Common myeloid progenitor, CD34-positive (primary cell): ENCODE results near the gene FAM117B.

Experiments
- CTCF ChIA-PET: fragments of 350-600 bp; sonication (Branson Sonifier 250); formaldehyde crosslinking; loops from one replicate; lab custom pipeline; 2021; ENCODE audit warnings: antibody characterized with exemption; lab: Charles Lee
- POLR2A ChIA-PET: fragments of 350-600 bp; sonication (Branson Sonifier 250); formaldehyde crosslinking; loops from one replicate; lab custom pipeline; 2021; ENCODE audit warnings: antibody characterized with exemption; lab: Charles Lee
- DNase-seq, 3 donors: peaks; one replicate each; pipeline versions ENCODE4 v3.0.0 to v3.0.0-alpha.2; 2013
- H3K27ac ChIP-seq, 2 experiments: 1 replicate in 1 of 2; 2 replicates in 1 of 2; pipeline ENCODE4 v1.7.0; 2013; ENCODE audit warnings: inconsistent platforms in 2 of 2, low read length in 2 of 2, mild to moderate bottlenecking in 2 of 2, low read depth in 1 of 2, moderate library complexity in 1 of 2; ENCODE audit not compliant: severe bottlenecking in 2 of 2, insufficient read depth in 1 of 2, poor library complexity in 1 of 2
- H3K27me3 ChIP-seq, 5 experiments: replicated peaks in 2 of 5; 1 replicate in 3 of 5; 2 replicates in 2 of 5; pipeline versions ENCODE4 v1.6.1 to v1.7.0; 2013; ENCODE audit warnings: low read length in 4 of 5, mild to moderate bottlenecking in 2 of 5, moderate library complexity in 2 of 5, inconsistent platforms in 1 of 5; ENCODE audit not compliant: insufficient read depth in 5 of 5, control insufficient read depth in 4 of 5
- H3K36me3 ChIP-seq, 4 experiments: 1 replicate in 2 of 4; 2 replicates in 2 of 4; pipeline versions ENCODE4 v1.6.1 to v1.7.0; 2013; ENCODE audit warnings: low read length in 3 of 4, control low read depth in 1 of 4, mild to moderate bottlenecking in 1 of 4; ENCODE audit not compliant: control insufficient read depth in 4 of 4, insufficient read depth in 4 of 4
- H3K4me1 ChIP-seq, 4 experiments: 1 replicate in 3 of 4; 2 replicates in 1 of 4; pipeline versions ENCODE4 v1.6.1 to v1.7.1; 2013; ENCODE audit warnings: low read length in 3 of 4, mild to moderate bottlenecking in 3 of 4, control low read depth in 1 of 4, inconsistent platforms in 1 of 4, moderate library complexity in 1 of 4; ENCODE audit not compliant: control insufficient read depth in 4 of 4, insufficient read depth in 4 of 4; ENCODE audit errors: control extremely low read depth in 1 of 4
- H3K4me3 ChIP-seq, 7 experiments: 1 replicate in 4 of 7; 2 replicates in 3 of 7; pipeline versions ENCODE4 v1.5.1 to v1.7.0; 2013; ENCODE audit warnings: mild to moderate bottlenecking in 7 of 7, low read length in 6 of 7, moderate library complexity in 6 of 7, inconsistent platforms in 2 of 7, low read depth in 2 of 7, control low read depth in 1 of 7; ENCODE audit not compliant: insufficient read depth in 4 of 7, control insufficient read depth in 1 of 7; ENCODE audit errors: extremely low read depth in 1 of 7
- H3K9me3 ChIP-seq, 5 experiments: 1 replicate in 4 of 5; 2 replicates in 1 of 5; pipeline versions ENCODE4 v1.6.1 to v1.7.1; 2013; ENCODE audit warnings: low read length in 4 of 5, mild to moderate bottlenecking in 2 of 5, inconsistent platforms in 1 of 5, low read depth in 1 of 5, moderate library complexity in 1 of 5; ENCODE audit not compliant: control insufficient read depth in 4 of 5, insufficient read depth in 2 of 5; ENCODE audit errors: control extremely low read depth in 1 of 5
- WGBS: methylation state at CpG from one replicate; pipeline ENCODE4 v1.1.5; 2013; ENCODE audit not compliant: insufficient coverage; 5-methylcytosine and 5-hydroxymethylcytosine counted together

Gene FAM117B

DNA sequence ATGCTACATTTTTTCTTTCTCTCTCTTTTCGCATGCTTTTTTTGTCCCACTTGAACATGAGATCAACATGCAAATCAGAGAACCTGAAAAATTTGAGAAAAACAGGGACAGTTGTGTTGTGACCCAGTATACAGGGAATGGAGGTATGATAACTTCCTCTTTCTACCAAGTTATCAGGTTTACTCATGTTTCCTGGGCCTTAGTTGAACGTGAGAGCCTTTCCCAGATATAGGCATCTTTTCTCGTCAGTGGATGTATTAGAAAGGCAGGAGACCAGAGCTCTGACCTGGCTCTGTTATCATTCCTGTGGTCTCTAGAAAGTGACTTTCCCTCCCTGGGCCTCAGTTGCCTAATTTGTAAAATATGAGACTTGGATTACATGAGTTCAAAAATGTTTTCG, 30.1 kb upstream of the FAM117B start:
- Histone ChIP-seq H3K27me3 (no peaks in the 10 kb centered on the region), H3K36me3 (no peaks in the 10 kb centered on the region), H3K4me3 (no peak overlapping the region), H3K9me3 (no peaks in the 10 kb centered on the region), H3K27ac (no peak overlapping the region), H3K4me1 (peaks cover 0 to 14% (median 3%) of the 10 kb centered on the region in 4 experiments)
- WGBS = 100% methylated on average over 1 of the region's 4 CpGs
- CTCF ChIA-PET = no interaction called here
- POLR2A ChIA-PET = no interaction called here
- peak; percentile 21 to 55 (median 44) for DNase-seq

DNA sequence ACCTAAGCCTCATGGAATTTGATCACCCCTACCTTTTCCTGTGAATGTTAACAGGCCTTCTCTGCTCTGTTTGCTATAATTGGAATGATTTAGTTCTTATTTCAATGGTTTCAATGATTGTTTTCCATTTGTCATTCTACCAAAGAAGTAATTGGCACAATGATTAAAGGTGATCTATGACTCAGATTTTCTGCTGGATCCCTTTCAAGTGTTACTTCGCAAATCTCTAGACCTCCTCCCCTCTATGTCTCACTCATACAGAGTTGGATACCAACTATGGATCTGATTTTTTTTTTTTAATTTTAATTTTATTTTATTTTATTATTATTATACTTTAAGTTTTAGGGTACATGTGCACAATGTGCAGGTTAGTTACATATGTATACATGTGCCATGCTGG, 29.6 kb upstream of the FAM117B start:
- POLR2A ChIA-PET = no interaction called here
- CTCF ChIA-PET = no interaction called here
- WGBS = no CpG with 5 or more reads among the region's 1 CpG
- H3K4me3 ChIP-seq = no peak overlapping the region
- H3K27me3 ChIP-seq = no peaks in the 10 kb centered on the region
- DNase-seq = peak in 1 of 3 donors; percentile 26
- H3K27ac ChIP-seq = no peak overlapping the region
- H3K4me1 ChIP-seq = peaks cover 0 to 18% (median 3%) of the 10 kb centered on the region in 4 experiments
- no peaks in the 10 kb centered on the region for H3K9me3 ChIP-seq
- H3K36me3 ChIP-seq = no peaks in the 10 kb centered on the region

DNA sequence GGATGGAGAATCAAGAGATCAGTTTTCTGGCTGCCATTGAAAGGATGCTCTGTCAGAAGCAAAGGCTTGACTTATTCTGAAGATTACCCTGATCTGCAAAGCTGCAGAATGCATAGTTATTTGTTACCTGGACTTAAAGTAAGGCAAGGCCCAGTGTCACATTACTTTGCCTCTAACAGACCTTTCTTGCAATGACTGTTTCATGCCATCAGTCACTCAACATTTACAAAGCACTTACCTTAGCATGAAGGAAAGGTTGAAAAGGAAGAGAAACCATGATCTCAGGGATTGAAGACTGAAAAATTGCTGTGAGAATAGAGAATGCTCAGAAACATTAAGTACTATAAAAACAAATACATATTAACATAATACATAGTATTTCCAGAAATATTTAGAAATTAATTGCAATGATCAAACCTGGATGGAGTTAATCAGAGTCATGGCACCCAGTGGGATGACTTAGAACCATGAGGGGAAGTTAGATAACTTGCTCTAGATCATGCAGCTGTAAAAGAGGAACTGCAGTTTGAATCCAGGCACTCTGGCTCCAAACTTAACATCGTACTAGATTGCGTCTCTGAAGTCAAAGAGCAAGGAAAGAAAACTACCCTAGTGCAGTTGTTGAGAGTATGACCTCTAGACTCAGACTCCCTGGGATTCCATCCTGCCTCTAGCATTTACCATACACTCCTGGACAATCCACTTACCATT, 26.5 kb upstream of the FAM117B start:
- no peaks in the 10 kb centered on the region for H3K9me3 ChIP-seq
- no peak overlapping the region for H3K27ac ChIP-seq
- 0% methylated on average over 2 of the region's 2 CpGs for WGBS
- POLR2A ChIA-PET = no interaction called here
- peak; percentile 44 to 87 (median 84) for DNase-seq
- H3K4me3 ChIP-seq = no peak overlapping the region
- no peaks in the 10 kb centered on the region for H3K27me3 ChIP-seq
- CTCF ChIA-PET = no interaction called here
- H3K36me3 ChIP-seq = no peaks in the 10 kb centered on the region
- peaks cover 0 to 18% (median 3%) of the 10 kb centered on the region in 4 experiments for H3K4me1 ChIP-seq

DNA sequence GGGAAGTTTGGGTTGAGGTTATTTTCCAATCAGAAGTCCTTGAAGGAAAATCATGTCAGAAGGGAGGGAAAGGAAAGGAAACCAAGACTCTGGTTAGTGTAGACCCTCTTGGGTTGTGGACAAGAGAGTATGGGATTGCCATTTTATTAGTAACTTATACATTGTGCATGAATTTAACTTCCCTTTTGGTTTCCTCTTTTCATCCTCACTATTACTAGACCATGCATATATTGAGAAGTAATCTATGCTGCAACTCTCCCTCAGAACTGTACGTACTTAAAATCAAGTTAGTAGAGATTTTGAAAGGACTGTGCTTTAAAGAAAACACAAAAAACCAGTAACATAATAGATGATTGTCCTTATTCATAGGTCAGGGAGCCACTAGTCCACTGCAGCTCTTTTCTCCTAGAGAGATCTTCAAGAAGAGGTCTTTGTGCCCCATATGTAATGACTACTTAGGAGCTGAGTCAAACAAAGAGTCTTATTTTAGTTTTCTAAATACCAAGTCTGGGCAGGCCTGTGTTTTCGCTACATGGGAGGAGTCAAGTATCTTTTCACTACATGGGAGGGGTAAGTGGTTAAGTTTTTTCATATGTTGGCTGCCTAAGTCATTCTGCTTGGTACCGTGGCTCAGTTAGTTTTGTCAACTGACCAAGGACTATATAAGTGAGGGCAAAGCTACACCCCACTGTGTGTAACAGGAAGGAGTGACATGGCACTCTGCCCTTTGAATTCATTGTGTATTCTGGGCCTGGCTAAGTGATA, 25.2 kb upstream of the FAM117B start:
- 89% methylated on average over 2 of the region's 3 CpGs for WGBS
- DNase-seq = peak in 1 of 3 donors; percentile 28
- Histone ChIP-seq H3K27me3 (no peaks in the 10 kb centered on the region), H3K9me3 (no peaks in the 10 kb centered on the region), H3K4me1 (peaks cover 0 to 18% (median 2%) of the 10 kb centered on the region in 4 experiments), H3K36me3 (no peaks in the 10 kb centered on the region), H3K4me3 (no peak overlapping the region), H3K27ac (no peak overlapping the region)
- CTCF ChIA-PET = no interaction called here
- POLR2A ChIA-PET = no interaction called here

DNA sequence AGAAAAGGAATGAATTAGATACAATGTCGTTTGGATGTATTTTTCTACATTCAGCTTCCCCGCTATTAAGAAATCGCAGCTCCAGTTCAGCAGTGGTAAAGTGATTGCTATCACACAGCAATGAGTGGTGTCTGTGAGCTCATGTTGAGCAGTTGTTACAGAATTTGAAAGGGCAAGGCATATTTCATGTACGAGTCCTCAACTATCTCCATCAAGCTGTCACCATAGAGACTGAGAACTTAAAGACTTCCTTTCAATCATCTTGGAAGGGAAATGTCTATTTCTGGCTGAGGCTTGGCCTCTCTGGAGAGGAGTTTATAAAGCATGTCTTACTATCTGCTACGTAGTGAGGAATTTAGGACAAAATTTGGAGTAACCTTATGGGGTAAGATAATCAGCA, 24.4 kb upstream of the FAM117B start:
- no peak overlapping the region for H3K4me3 ChIP-seq
- no peak for DNase-seq
- ChIA-PET CTCF (no interaction called here), POLR2A (no interaction called here)
- H3K9me3 ChIP-seq = no peaks in the 10 kb centered on the region
- peaks cover 0 to 16% (median 1%) of the 10 kb centered on the region in 4 experiments for H3K4me1 ChIP-seq
- no peak overlapping the region for H3K27ac ChIP-seq
- WGBS = 100% methylated on average over 4 of the region's 5 CpGs
- no peaks in the 10 kb centered on the region for H3K27me3 ChIP-seq
- no peaks in the 10 kb centered on the region for H3K36me3 ChIP-seq

DNA sequence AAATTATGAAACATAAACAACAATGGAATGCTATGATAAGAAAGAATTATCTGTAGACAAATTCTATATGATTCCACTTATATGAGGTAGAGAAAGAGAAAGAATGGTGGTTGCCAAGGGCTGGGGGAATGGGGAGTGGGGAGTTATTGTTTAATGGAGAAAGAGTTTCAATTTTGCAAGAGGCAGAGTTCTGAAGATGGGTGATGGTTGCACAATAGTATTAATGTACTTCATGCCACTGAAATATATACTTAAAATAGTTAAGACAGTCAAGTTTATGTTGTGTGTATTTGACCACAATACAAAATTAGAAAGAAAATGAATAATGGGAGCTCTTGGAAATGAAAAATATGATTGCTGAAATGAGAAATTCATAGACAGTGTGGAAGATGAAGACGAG, 22.6 kb upstream of the FAM117B start:
- no peaks in the 10 kb centered on the region for H3K9me3 ChIP-seq
- WGBS = 100% methylated on average over 1 of the region's 1 CpG
- POLR2A ChIA-PET = no interaction called here
- no peak for DNase-seq
- no peak overlapping the region for H3K4me3 ChIP-seq
- CTCF ChIA-PET = interaction anchor here (1.8 kb wide), 1 partner anchor 23 kb away, joined by 4 read pairs; no protein-coding TSS in a partner anchor
- H3K27ac ChIP-seq = no peak overlapping the region
- peaks cover 0 to 16% (median 1%) of the 10 kb centered on the region in 4 experiments for H3K4me1 ChIP-seq
- H3K36me3 ChIP-seq = no peaks in the 10 kb centered on the region
- H3K27me3 ChIP-seq = no peaks in the 10 kb centered on the region

DNA sequence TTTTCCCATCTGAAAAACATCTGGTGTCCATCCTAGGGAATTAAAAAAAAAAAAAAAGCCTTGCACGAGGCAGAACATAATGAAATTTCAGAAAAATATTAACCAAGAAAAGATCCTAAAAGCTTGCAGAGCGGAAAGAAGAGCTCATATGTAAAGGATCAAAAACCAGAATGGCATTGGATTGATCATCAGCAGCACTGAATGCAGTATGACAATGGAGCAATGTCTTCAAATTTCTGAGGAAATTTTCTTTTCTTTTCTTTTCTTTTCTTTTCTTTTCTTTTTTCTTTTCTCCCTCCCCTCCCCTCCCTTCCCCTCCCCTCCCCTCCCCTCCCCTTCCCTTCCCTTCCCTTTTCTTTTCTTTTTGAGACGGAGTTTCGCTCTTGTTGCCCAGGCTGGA, 21.3 kb upstream of the FAM117B start:
- Histone ChIP-seq H3K4me3 (no peak overlapping the region), H3K36me3 (no peaks in the 10 kb centered on the region), H3K27me3 (no peaks in the 10 kb centered on the region), H3K4me1 (peaks cover 0 to 15% (median 1%) of the 10 kb centered on the region in 4 experiments), H3K27ac (no peak overlapping the region), H3K9me3 (no peaks in the 10 kb centered on the region)
- ChIA-PET POLR2A (no interaction called here), CTCF (interaction anchor here (1.0 to 1.8 kb wide), 2 partner anchors 11 to 24 kb away, joined by 3 to 4 read pairs; no protein-coding TSS in a partner anchor)
- 88% methylated on average over 1 of the region's 4 CpGs for WGBS
- DNase-seq = no peak
